Ascending aorta (tissue), 2 donors: ENCODE results near the gene DIP2C. TPM values are rescaled to one million over a fixed set of nuclear protein-coding genes. Genes with fewer than 3 reads are reported as not detected.
A peak's percentile ranks its signal among the peaks of the same experiment; 100 is the strongest.

Source experiments
- DNase-seq, 2 donors: peaks; one replicate each; pipeline ENCODE4 v3.0.0-alpha.2; 2019; ENCODE audit warnings: low spot score in 2 of 2
- H3K27ac ChIP-seq, 2 donors: fragments of 200-600 bp; sonication (generic); one replicate each; pipeline ENCODE4 v1.5.1; 2016 to 2017; ENCODE audit warnings: mild to moderate bottlenecking in 1 of 2
- H3K27me3 ChIP-seq: fragments of 200-600 bp; sonication (generic); one replicate; pipeline ENCODE4 v1.5.1; 2017
- H3K36me3 ChIP-seq, 2 donors: fragments of 200-600 bp; sonication (generic); one replicate each; pipeline ENCODE4 v1.5.1; 2016
- H3K4me1 ChIP-seq, 2 donors: fragments of 200-600 bp; sonication (generic); one replicate each; pipeline ENCODE4 v1.5.1; 2016 to 2017; ENCODE audit warnings: mild to moderate bottlenecking in 1 of 2
- H3K4me3 ChIP-seq, 2 donors: fragments of 200-600 bp; sonication (generic); one replicate each; pipeline ENCODE4 v1.5.1; 2016 to 2017; ENCODE audit warnings: mild to moderate bottlenecking in 1 of 2
- H3K9me3 ChIP-seq, 2 donors: fragments of 200-600 bp; sonication (generic); one replicate each; pipeline ENCODE4 v1.5.1; 2016
- CTCF ChIP-seq, 3 experiments: fragments of 200-600 bp in 2 of 3; fragments of 450-650 bp in 1 of 3; sonication (generic) in 2 of 3; IDR thresholded peaks; one replicate each; pipeline ENCODE4 v1.5.1; 2016 to 2019; ENCODE audit warnings: antibody characterized with exemption in 3 of 3, mild to moderate bottlenecking in 1 of 3, moderate library complexity in 1 of 3
- intact Hi-C: fragments of 100-400 bp; cut with DNase I; formaldehyde crosslinking; loops from one replicate; pipeline ENCODE4 v1.15.1; 2023
- total RNA-seq: library from RNA; depleted of rRNA; stranded (reverse); fragments of >200 nt; gene quantifications from one replicate; pipeline ENCODE4 v1.1.0, GENCODE V29; 2016

DIP2C gene
- total RNA-seq, 1 donor from 2014 or later = 14.7 TPM

GRCh38 chr10:607545-608185 lies 81.8 kb downstream of the DIP2C start:
- TF ChIP-seq CTCF (IDR thresholded peaks at IDR 0.05) = no peak
- intact Hi-C loops = no loop called here
- H3K36me3 ChIP-seq = no peaks in the 10 kb centered on the region
- no peak overlapping the region for H3K27ac ChIP-seq
- H3K4me3 ChIP-seq = no peak overlapping the region
- H3K9me3 ChIP-seq = no peaks in the 10 kb centered on the region
- no peak for DNase-seq
- peaks cover 2 to 15% of the 10 kb centered on the region in 2 donors for H3K4me1 ChIP-seq
- H3K27me3 ChIP-seq = no peaks in the 10 kb centered on the region

DNA sequence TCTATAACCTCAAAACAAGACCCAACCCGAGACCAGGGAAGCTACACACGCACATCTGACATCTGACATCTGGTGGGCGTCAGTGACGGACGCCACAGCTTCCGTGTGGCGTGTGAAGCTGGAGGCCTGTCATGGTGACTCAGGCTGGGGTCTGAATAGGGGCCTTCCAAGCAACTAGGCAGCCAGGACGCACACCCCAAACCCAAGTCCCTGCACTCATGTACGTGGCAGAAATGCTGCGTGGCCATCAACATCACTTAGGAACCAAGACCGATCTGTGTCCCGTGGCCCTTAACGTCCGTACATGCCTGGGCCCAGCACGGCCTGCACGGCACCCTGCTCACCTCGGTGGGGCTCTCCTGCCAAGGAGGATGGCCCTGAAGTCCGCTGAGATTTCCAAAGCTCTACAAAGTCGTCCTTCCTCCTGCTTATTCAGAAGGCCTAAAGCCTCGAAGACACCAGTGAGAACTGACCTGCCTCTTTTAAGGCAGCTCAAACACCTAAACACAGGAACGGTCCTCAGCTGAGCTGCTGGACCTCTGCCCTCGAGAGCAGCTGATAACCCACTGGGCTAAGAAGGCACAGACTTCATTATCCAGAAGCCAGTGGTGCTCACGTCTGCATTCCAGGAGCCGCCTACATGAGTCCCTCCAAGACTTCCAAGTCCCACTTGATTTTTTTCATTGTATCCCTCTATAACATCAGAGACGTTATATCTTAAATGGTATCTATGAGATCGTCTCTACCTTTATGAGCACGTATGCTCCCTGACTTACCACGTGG lies 82.5 kb downstream of the DIP2C start:
- H3K4me1 ChIP-seq = peaks cover 0 to 17% of the 10 kb centered on the region in 2 donors
- TF ChIP-seq CTCF (IDR thresholded peaks at IDR 0.05) = no peak
- intact Hi-C loops = no loop called here
- DNase-seq = no peak
- no peaks in the 10 kb centered on the region for H3K36me3 ChIP-seq
- H3K9me3 ChIP-seq = no peaks in the 10 kb centered on the region
- no peaks in the 10 kb centered on the region for H3K27me3 ChIP-seq
- no peak overlapping the region for H3K27ac ChIP-seq
- H3K4me3 ChIP-seq = no peak overlapping the region

DNA sequence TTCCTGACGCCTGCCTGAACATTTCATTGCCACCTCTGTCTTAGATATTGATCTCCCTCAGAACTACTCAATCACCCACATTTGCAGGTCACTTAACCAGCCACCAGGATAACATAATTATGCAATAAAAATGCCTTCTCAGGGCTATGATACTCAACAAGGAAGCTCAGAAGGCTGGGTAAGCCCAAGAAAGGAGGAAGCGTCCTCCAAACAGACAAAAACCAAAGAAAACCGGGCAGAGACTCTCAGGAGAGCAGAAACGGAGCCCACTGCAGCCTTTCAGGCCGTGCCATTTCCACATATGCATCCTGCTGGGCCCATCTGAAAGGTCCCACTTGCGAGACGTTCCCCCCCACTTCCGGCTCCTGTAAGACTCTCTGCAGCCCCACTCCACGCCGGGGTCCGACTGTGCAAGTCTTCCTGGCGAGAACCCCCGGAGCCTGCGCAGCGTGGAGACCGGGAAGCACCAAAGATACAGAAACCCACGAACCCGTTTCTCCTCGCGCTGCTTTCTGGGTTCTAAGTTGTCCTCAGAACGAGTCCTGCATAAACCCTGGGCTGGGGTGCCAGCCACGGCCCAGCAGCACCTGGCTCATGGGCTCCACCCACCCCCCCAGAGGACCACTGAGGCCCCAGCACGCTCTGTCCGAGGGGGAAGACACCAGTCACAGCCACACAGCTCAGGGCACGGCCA lies 83.7 kb downstream of the DIP2C start:
- Histone ChIP-seq H3K9me3 (no peaks in the 10 kb centered on the region), H3K27ac (no peak overlapping the region), H3K4me3 (no peak overlapping the region), H3K4me1 (peaks cover 0 to 29% of the 10 kb centered on the region in 2 donors), H3K36me3 (no peaks in the 10 kb centered on the region), H3K27me3 (no peaks in the 10 kb centered on the region)
- DNase-seq = no peak
- TF ChIP-seq CTCF (IDR thresholded peaks at IDR 0.05) = no peak
- intact Hi-C loops = no loop called here

GRCh38 chr10:604716-605631 lies 84.5 kb downstream of the DIP2C start:
- TF ChIP-seq CTCF (IDR thresholded peaks at IDR 0.05) = no peak
- H3K4me1 ChIP-seq = peaks cover 6 to 36% of the 10 kb centered on the region in 2 donors
- H3K36me3 ChIP-seq = no peaks in the 10 kb centered on the region
- no peak overlapping the region for H3K4me3 ChIP-seq
- intact Hi-C loops = no loop called here
- H3K9me3 ChIP-seq = no peaks in the 10 kb centered on the region
- H3K27ac ChIP-seq = no peak overlapping the region
- no peaks in the 10 kb centered on the region for H3K27me3 ChIP-seq
- DNase-seq = no peak

DNA sequence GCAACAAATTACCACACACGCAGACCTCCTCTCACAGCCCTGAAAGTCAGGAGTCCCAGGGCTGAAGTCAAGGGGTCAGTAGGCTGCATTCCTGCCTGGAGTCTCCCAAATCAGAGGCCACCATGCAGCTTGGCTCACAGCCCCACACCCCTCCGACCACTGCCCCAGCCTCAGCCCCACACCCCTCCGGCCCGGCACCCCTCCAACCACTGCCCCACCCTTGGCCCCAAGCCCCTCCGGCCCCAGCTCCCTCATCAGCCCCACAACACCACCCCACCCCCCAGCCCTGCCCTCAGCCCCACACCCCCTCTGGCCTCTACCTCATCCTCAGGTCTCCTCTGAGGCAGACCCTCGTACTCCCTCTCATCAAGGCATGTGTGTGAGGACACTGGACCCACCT lies 85.7 kb downstream of the DIP2C start:
- DNase-seq = no peak
- no peak overlapping the region for H3K4me3 ChIP-seq
- peaks cover 6 to 42% of the 10 kb centered on the region in 2 donors for H3K4me1 ChIP-seq
- peak overlapping the region in 1 of 2 donors; percentile 44 for H3K27ac ChIP-seq
- H3K9me3 ChIP-seq = no peaks in the 10 kb centered on the region
- no peak for TF ChIP-seq CTCF (IDR thresholded peaks at IDR 0.05)
- intact Hi-C loops = no loop called here
- no peaks in the 10 kb centered on the region for H3K27me3 ChIP-seq
- H3K36me3 ChIP-seq = no peaks in the 10 kb centered on the region
